ES-I3 (cell line): ENCODE results near the gene TIGD3.

Experiments used
- H3K36me3 ChIP-seq: 2 replicates; pipeline ENCODE4 v1.6.1; 2013; ENCODE audit warnings: mild to moderate bottlenecking, low read length, control low read depth, moderate library complexity; ENCODE audit not compliant: insufficient read depth
- H3K4me1 ChIP-seq: 2 replicates; pipeline ENCODE4 v1.6.1; 2013; ENCODE audit warnings: mild to moderate bottlenecking, control low read depth, low read length; ENCODE audit not compliant: insufficient read depth
- H3K9ac ChIP-seq: 2 replicates; pipeline ENCODE4 v1.6.1; 2013; ENCODE audit warnings: low read depth, mild to moderate bottlenecking, low read length, moderate library complexity
- H3K9me3 ChIP-seq: 2 replicates; pipeline ENCODE4 v1.6.1; 2013; ENCODE audit warnings: mild to moderate bottlenecking, low read length, moderate library complexity; ENCODE audit not compliant: control insufficient read depth, insufficient read depth

TIGD3 gene

DNA sequence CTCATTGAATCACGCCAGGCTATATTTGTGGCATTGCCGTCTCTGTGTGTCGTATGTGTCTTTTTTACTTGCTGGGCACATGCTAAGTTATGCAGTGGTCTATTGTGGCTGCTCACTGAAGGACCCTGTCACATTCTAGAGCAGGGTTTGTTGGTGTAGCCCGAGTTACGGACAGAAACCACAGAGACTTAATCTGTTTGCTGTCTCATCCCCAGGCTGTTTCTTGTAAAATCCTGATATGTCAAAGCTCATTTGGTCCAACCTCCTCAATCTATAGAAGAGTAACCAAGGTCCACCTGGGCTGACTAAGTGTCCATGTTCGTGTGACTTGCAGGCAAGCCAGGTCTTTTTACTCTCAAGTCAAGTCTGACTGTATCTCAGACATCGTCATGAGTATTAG, 15.9 kb upstream of the TIGD3 start:
- Histone ChIP-seq H3K36me3 (peaks cover 23% of the 10 kb centered on the region), H3K4me1 (peaks cover 4% of the 10 kb centered on the region)

DNA sequence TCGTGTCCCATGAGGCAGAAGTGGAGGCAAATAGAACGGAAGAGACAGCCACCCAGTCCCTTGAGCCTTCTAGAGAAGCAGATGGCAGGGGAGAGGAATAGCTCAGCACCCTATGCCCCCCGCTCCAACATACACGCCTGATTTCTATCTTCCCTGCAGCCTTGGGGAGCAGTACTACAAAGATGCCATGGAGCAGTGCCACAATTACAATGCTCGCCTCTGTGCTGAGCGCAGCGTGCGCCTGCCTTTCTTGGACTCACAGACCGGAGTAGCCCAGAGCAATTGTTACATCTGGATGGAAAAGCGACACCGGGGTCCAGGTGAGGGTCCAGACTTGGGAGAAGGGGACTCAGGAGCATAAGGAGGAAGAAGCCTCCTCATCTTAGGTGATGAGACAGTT, 14.3 kb upstream of the TIGD3 start:
- Histone ChIP-seq H3K36me3 (peaks cover 29% of the 10 kb centered on the region), H3K4me1 (peaks cover 2% of the 10 kb centered on the region), H3K9ac (no peak overlapping the region), H3K9me3 (no peaks in the 10 kb centered on the region)

More for the DNA sequence above, 15.9 kb upstream of the TIGD3 start:
- H3K9me3 ChIP-seq: no peaks in the 10 kb centered on the region
- H3K9ac ChIP-seq: no peak overlapping the region

DNA sequence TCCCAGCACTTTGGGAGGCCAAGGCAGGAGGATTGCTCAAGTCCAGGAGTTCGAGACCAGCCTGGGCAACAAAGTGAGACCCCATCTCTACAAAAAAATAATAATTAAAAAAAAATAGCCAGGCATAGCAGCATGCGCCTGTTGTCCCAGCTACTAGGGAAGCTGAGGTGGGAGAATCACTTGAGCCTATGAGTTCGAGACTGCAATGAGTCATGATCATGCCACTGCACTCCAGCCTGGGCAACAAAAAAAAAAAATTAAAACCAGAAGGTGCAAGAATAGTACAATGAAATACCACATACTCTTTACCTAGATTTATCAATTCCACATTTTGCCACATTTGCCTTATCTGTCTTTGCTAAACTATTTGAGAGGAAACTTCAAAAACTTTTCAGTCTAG, 12.7 kb upstream of the TIGD3 start:
- no peaks in the 10 kb centered on the region for H3K9me3 ChIP-seq
- peaks cover 36% of the 10 kb centered on the region for H3K36me3 ChIP-seq
- no peak overlapping the region for H3K9ac ChIP-seq
- H3K4me1 ChIP-seq: no peaks in the 10 kb centered on the region

DNA sequence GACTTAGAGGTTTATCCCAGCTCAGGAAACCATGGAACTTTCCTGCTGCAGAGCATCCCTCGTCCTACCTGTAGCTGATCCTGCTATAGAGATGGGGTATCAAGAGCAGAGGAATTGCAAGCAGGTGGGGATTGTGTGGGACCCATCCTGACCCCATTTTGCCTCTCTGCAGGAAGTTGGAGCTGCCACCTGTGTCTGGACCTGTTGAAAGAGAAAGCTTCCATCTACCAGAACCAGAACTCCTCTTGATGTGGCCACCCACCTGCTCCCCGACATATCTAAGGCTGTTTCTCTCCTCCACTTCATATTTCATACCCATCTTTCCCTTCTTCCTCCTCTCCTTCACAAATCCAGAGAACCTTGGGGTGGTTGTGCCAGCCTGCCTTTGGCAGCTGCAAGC, 3.0 kb upstream of the TIGD3 start:
- H3K4me1 ChIP-seq: peaks cover 4% of the 10 kb centered on the region; the same call in 1 of the 2 replicates
- peaks cover 12% of the 10 kb centered on the region for H3K36me3 ChIP-seq
- no peaks in the 10 kb centered on the region for H3K9me3 ChIP-seq
- no peak overlapping the region for H3K9ac ChIP-seq

DNA sequence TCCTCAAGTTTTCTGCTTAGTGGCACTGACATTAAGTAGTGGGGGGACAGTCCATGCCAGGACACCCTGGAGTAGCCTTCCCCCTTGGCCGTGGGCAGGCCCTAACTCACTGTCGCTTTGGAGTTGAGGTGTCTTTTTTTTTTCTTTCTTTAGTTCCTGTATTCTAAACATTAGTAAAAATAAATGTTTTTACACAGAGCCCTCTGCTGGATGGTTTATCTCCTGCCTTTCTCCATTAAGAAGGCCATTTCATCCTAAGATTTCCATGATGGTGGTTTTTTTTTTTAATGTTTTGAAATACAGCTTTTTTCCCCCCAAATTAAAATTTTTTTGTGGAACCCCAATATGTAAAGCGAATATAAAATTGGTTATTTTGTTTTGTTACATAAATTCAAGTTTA, 1.8 kb upstream of the TIGD3 start:
- H3K36me3 ChIP-seq: peaks cover 9% of the 10 kb centered on the region

DNA sequence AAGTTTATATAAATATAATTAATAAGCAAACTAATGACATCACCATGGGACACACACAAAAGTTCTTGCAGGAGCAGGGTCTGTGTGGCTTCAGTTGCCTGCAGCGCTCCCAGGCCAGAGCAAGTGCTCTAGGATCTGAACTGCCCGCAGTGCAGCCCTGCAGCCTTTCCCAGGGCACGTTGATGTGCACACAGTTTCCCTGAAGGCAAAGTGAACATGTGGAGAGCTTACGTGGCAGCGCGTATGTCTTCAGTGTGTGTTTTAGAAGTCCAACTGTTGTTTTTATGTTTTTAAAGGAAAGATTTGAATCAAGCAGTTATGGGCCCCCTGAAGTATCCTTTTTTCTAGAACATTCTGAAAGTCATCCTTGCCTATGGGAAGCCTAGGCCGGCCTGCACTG, 1.2 kb upstream of the TIGD3 start:
- Histone ChIP-seq H3K36me3 (peaks cover 9% of the 10 kb centered on the region), H3K9me3 (no peaks in the 10 kb centered on the region), H3K9ac (no peak overlapping the region), H3K4me1 (peaks cover 4% of the 10 kb centered on the region; the same call in 1 of the 2 replicates)

More for the DNA sequence above, 1.8 kb upstream of the TIGD3 start:
- H3K9ac ChIP-seq: no peak overlapping the region
- H3K4me1 ChIP-seq: peaks cover 4% of the 10 kb centered on the region; the same call in 1 of the 2 replicates
- H3K9me3 ChIP-seq: no peaks in the 10 kb centered on the region

DNA sequence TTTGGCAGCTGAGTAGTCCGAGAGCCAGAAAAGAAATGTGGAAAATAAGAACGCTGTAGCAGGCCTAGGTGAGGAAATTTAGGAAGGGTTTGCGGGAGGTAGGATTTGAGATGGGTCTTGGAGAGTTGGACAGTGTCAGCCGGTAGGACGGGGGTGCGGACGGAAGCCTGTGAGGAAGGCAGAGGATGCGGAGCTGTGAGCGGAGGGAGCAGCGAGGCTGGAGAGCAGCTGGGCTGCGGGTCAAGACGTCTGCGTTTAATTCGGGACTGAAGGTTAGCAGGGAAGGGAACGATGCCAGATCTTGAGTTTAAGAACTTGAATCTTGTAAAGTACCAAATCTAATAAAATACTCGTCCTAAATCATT, 669 bp upstream of the TIGD3 start:
- Histone ChIP-seq H3K9ac (peak overlapping the region; percentile 74; the same call in 1 of the 2 replicates), H3K4me1 (peaks cover 4% of the 10 kb centered on the region; the same call in 1 of the 2 replicates), H3K9me3 (no peaks in the 10 kb centered on the region), H3K36me3 (peaks cover 5% of the 10 kb centered on the region)

DNA sequence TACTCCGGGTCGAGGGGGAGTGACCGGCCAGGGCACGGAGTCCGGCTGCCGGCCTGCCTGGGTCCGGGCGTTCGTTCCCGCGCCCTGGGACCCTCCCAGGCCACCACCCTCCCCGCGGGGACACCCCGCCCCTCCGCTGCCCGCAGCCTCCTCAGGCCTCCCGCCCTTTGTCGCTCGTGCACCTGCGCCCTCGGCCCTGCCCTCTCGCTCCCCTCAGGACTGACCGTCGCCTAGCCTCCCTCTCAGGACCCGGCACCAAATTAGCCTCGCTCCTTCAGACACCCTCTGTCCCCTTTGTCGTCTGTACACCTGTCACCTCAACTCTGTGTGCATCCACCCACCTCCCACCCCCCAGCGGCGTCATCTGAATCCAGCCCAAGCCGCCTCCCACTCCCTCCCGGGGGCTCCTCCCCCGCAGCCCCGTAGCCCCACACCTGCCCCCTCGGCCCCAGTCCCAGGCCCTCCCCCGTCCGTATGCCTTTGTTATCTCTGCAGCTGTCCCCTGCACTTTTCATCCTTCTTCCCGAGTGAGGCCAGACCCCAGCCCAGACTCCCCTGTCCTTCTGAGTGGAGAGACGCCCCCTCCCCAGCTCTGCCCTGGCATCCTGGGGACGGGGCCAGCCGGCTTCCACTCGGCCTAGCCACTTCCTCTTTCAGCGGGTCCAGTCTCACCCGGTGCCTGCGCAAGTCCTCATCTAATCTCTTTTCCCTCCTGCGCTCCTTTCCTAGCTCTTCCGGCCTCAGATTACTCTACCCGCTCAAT, 643 bp downstream of the TIGD3 start:
- Histone ChIP-seq H3K36me3 (no peaks in the 10 kb centered on the region; the same call in 1 of the 2 replicates), H3K4me1 (peaks cover 7% of the 10 kb centered on the region; the same call in 1 of the 2 replicates), H3K9me3 (no peaks in the 10 kb centered on the region), H3K9ac (peak overlapping the region; percentile 74; the same call in 1 of the 2 replicates)

DNA sequence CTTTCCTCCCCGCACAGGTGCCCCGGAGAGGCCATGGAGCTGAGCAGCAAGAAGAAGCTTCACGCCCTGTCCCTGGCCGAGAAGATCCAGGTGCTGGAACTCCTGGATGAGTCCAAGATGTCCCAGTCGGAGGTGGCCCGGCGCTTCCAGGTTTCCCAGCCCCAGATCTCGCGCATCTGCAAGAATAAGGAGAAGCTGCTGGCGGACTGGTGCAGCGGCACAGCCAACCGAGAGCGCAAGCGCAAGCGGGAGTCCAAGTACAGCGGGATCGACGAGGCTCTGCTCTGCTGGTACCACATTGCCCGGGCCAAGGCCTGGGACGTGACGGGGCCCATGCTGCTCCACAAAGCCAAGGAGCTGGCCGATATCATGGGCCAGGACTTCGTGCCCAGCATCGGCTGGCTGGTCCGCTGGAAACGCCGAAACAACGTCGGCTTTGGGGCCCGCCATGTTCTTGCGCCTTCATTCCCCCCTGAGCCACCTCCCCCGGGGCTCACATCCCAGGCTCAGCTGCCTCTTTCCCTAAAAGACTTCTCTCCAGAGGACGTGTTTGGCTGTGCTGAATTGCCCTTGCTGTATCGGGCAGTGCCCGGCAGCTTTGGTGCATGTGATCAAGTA, 1.3 kb downstream of the TIGD3 start:
- Histone ChIP-seq H3K36me3 (no peaks in the 10 kb centered on the region), H3K9me3 (no peaks in the 10 kb centered on the region), H3K9ac (peak overlapping the region; percentile 49; the same call in 1 of the 2 replicates), H3K4me1 (peaks cover 7% of the 10 kb centered on the region; the same call in 1 of the 2 replicates)

DNA sequence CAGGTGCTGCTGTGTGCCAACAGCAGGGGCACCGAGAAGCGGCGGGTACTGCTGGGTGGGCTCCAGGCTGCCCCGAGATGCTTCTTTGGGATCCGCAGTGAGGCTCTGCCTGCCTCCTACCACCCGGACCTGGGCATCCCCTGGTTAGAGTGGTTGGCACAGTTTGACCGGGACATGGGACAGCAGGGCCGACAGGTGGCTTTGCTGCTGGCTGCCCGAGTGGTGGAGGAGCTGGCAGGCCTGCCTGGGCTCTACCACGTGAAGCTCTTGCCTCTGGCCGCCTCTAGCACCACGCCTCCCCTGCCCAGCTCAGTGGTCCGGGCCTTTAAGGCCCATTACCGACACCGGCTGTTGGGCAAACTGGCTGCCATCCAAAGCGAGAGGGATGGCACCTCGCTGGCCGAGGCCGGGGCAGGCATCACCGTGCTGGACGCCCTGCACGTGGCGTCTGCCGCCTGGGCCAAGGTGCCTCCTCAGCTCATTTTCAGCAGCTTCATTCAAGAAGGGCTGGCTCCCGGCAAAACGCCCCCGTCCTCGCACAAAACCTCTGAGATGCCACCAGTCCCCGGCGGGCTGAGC, 1.9 kb downstream of the TIGD3 start:
- H3K36me3 ChIP-seq: no peaks in the 10 kb centered on the region

DNA sequence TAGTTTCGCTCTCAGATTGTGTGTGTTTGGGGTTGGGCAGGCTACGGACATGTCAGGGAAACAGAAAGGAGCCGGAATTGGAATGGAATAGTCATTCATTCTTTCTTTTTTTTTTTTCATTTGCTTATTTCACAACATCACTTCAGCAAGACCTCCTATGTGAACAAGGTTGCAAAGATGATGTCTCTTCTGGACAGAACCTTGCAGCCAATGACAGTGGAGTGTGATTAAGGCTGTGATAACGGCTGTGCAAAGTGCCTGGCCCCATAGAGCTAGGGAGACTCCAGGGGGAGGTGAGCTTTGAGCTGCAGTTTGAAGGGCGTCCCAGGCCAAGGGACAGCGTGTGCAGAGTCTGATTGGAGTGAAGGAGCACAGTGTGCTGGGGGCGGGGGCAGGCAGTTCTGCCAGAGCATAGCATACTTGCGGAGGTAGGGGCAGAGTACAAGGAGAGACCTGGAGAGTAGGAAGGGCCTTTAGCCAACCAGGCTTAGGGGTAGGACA, 3.4 kb downstream of the TIGD3 start:
- Histone ChIP-seq H3K36me3 (no peaks in the 10 kb centered on the region), H3K9me3 (no peaks in the 10 kb centered on the region), H3K9ac (no peak overlapping the region), H3K4me1 (peaks cover 7% of the 10 kb centered on the region; the same call in 1 of the 2 replicates)

More for the DNA sequence above, 1.9 kb downstream of the TIGD3 start:
- Histone ChIP-seq H3K9me3 (no peaks in the 10 kb centered on the region), H3K4me1 (peaks cover 7% of the 10 kb centered on the region; the same call in 1 of the 2 replicates), H3K9ac (no peak overlapping the region)

DNA sequence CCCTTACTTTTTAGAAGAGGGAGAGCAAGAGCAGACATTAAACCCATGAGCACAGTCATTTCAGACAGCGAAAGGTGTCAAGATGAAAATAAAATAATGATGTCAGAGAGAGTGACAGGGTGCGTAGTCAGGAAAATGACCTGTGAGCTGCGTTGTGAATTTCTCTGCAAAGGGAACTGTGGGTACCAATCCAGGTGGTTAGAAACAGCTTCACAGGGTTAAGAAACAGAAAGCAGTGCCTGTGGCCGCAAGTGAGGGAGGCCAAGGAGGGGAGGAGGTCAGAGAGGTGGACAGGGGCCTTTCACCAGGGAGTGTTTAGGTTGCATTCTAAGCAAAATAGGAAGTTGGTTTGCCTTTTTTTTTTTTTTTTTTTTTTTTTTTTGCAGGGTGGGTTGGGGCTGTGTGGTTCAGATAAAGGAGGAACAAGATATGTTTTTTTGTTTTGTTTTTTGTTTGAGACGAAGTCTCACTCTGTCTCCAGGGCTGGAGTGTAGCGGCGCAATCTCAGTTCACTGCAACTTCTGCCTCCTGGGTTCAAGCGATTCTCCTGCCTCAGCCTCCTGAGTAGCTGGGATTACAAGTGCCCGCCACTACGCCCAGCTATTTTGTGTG, 7.9 kb downstream of the TIGD3 start:
- Histone ChIP-seq H3K4me1 (peaks cover 8% of the 10 kb centered on the region; the same call in 1 of the 2 replicates), H3K9me3 (no peaks in the 10 kb centered on the region), H3K9ac (no peak overlapping the region)

DNA sequence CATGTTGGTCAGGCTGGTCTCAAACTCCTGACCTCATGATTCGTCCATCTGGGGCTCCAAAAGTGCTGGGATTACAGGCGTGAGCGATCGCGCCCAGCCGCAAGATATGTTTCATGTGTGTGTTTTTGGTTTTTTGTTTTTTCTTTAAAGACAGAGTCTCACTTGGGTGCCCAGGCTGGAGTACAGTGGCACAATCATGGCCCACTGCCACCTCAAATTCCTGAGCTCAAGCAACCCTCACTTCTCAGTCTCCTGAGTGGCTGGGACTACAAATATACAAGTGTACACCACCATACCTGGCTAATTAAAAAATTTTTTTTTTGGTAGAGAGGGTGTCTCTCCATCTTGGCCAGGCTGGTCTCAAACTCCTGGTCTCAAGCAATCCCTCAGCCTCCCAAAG, 8.4 kb downstream of the TIGD3 start:
- no peak overlapping the region for H3K9ac ChIP-seq
- no peaks in the 10 kb centered on the region for H3K9me3 ChIP-seq
- no peaks in the 10 kb centered on the region for H3K36me3 ChIP-seq
- H3K4me1 ChIP-seq: peaks cover 8% of the 10 kb centered on the region; the same call in 1 of the 2 replicates

More for the DNA sequence above, 7.9 kb downstream of the TIGD3 start:
- H3K36me3 ChIP-seq: no peaks in the 10 kb centered on the region

DNA sequence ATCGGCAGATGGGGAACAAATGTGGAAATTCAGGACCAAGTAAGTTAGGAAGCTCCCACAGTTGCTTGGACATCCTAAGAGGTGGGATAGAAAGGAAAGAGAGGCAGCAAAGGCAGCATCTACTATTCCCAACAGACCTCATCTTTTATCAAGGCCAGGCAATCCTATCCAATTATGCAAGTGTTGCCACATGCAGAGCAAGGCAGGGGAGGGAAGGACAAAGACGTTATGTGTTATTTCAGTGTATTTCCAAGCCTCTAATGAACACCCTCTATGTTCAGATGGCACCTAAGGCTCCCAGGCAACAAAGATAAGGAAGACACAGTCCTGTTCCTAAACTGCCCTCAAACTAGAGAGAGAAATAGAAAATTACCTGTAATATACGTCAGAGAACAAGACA, 9.2 kb downstream of the TIGD3 start:
- Histone ChIP-seq H3K36me3 (no peaks in the 10 kb centered on the region), H3K9ac (no peak overlapping the region), H3K4me1 (peaks cover 8% of the 10 kb centered on the region; the same call in 1 of the 2 replicates), H3K9me3 (no peaks in the 10 kb centered on the region)
